A549 (cell line): Measurements from ENCODE around the gene KIF3B. TPM values are rescaled to one million over a fixed set of nuclear protein-coding genes. Genes with fewer than 3 reads are reported as not detected.

Experiments
- ATAC-seq, 2 experiments: fragments of 200-7000 bp in 1 of 2; fragments of >200 bp in 1 of 2; cut with Nextera tagmentation in 1 of 2; cut with Tn5 transposase in 1 of 2; 3 replicates each; pipeline versions ENCODE4 v1.8.0 to v1.9.1; 2018 to 2020; ENCODE audit warnings: mild to moderate bottlenecking in 1 of 2, moderate library complexity in 1 of 2
- CTCF ChIA-PET: fragments of 300-600 bp; sonication (Branson Sonifier 250); formaldehyde crosslinking; extraction: SDS; loops from one replicate; lab custom pipeline; 2021; ENCODE audit warnings: antibody characterized with exemption, inconsistent platforms; lab: Yijun Ruan, JAX
- POLR2A ChIA-PET: fragments of 350-600 bp; formaldehyde crosslinking; extraction: SDS; loops from one replicate; lab custom pipeline; 2021; ENCODE audit warnings: antibody characterized with exemption, inconsistent platforms; lab: Yijun Ruan, JAX
- DNase-seq, 2 experiments: peaks; one replicate each; pipeline versions ENCODE4 v3.0.0 to v3.0.0-alpha.2; 2011 to 2016; ENCODE audit warnings: low read depth in 1 of 2, low spot score in 1 of 2
- FAIRE-seq: peaks from 2 replicates; lab custom pipeline; 2011; peaks lifted over from hg19 to GRCh38; lab: Jason Lieb, UNC
- H3K27ac ChIP-seq, 2 experiments: fragments of >200 bp; sonication (Bioruptor Twin); formaldehyde crosslinking; 3 replicates each; pipeline ENCODE4 v1.5.1; 2016 to 2017
- H3K4me1 ChIP-seq: fragments of >200 bp; sonication (Bioruptor Twin); formaldehyde crosslinking; 3 replicates; pipeline ENCODE4 v1.6.1; 2016
- H3K4me2 ChIP-seq: fragments of >200 bp; sonication (Bioruptor Twin); formaldehyde crosslinking; 3 replicates; pipeline ENCODE4 v1.6.1; 2016
- H3K4me3 ChIP-seq: fragments of >200 bp; sonication (Bioruptor Twin); formaldehyde crosslinking; 3 replicates; pipeline ENCODE4 v1.5.1; 2016
- H3K9me3 ChIP-seq: fragments of >200 bp; sonication (Bioruptor Twin); formaldehyde crosslinking; 3 replicates; pipeline ENCODE4 v1.6.1; 2016
- ATOH8 ChIP-seq: fragments of 250-450 bp; sonication (Bioruptor Pico); IDR thresholded peaks from 2 replicates; pipeline ENCODE4 v1.5.0; 2020; ENCODE audit warnings: low read depth, mild to moderate bottlenecking, moderate library complexity
- CBX8 ChIP-seq: fragments of 200-600 bp; sonication (generic); IDR thresholded peaks from 2 replicates; pipeline ENCODE4 v1.6.1; 2016
- CEBPB ChIP-seq, 2 experiments: fragments of >200 bp in 1 of 2; sonication (Bioruptor Twin) in 1 of 2; formaldehyde crosslinking in 1 of 2; IDR thresholded peaks; 2 replicates each; pipeline ENCODE4 v1.6.1; 2012 to 2016
- CHD4 ChIP-seq: fragments of 200-600 bp; sonication (generic); IDR thresholded peaks from 2 replicates; pipeline ENCODE4 v1.6.1; 2016; ENCODE audit warnings: antibody characterized with exemption, mild to moderate bottlenecking, borderline replicate concordance
- E2F6 ChIP-seq: IDR thresholded peaks from 2 replicates; pipeline ENCODE4 v1.6.1; 2012; ENCODE audit warnings: low read depth, borderline replicate concordance
- EHF ChIP-seq: fragments of 250-450 bp; sonication (Bioruptor Pico); IDR thresholded peaks from 2 replicates; pipeline ENCODE4 v1.5.0; 2020; ENCODE audit warnings: mild to moderate bottlenecking
- EHMT2 ChIP-seq: fragments of 200-600 bp; sonication (generic); IDR thresholded peaks from 2 replicates; pipeline ENCODE4 v1.6.1; 2016; ENCODE audit warnings: antibody characterized with exemption, low read depth, mild to moderate bottlenecking, moderate library complexity
- ELK1 ChIP-seq: fragments of 150-350 bp; IDR thresholded peaks from 2 replicates; pipeline ENCODE4 v1.6.1; 2014; ENCODE audit warnings: low read depth, mild to moderate bottlenecking, low read length
- GATA3 ChIP-seq: IDR thresholded peaks from 2 replicates; pipeline ENCODE4 v1.6.1; 2012; ENCODE audit warnings: borderline replicate concordance
- HMGXB4 ChIP-seq: fragments of 250-450 bp; sonication (Bioruptor Pico); IDR thresholded peaks from 2 replicates; pipeline ENCODE4 v1.5.0; 2021; ENCODE audit warnings: mild to moderate bottlenecking, moderate library complexity, borderline replicate concordance
- HOXA7 ChIP-seq: fragments of 250-450 bp; sonication (Bioruptor Pico); IDR thresholded peaks from 2 replicates; pipeline ENCODE4 v1.5.0; 2020; ENCODE audit warnings: mild to moderate bottlenecking, moderate library complexity
- JUN ChIP-seq, 2 experiments: fragments of >200 bp; sonication (Bioruptor Twin); formaldehyde crosslinking; IDR thresholded peaks; 2 replicates in 1 of 2; 3 replicates in 1 of 2; pipeline ENCODE4 v1.6.1; 2016 to 2017
- MAX ChIP-seq: IDR thresholded peaks from 2 replicates; pipeline ENCODE4 v1.6.1; 2012
- NFE2L2 ChIP-seq: fragments of 150-350 bp; conservative IDR thresholded peaks from 2 replicates; pipeline ENCODE4 v1.6.1; 2014; ENCODE audit warnings: low read length
- PBX3 ChIP-seq: IDR thresholded peaks from 2 replicates; pipeline ENCODE4 v1.6.1; 2012
- POLR2A ChIP-seq: IDR thresholded peaks from 2 replicates; pipeline ENCODE4 v1.6.1; 2012; ENCODE audit warnings: mild to moderate bottlenecking, low read length
- POLR2AphosphoS2 ChIP-seq: conservative IDR thresholded peaks from 2 replicates; pipeline ENCODE4 v1.6.1; 2012; ENCODE audit warnings: low read length, improper control_type of control experiment, inconsistent platforms
- RARB ChIP-seq: fragments of 250-450 bp; sonication (Bioruptor Pico); IDR thresholded peaks from 2 replicates; pipeline ENCODE4 v1.8.0; 2021; ENCODE audit warnings: mild to moderate bottlenecking, moderate library complexity
- RCOR1 ChIP-seq: fragments of 150-350 bp; IDR thresholded peaks from 2 replicates; pipeline ENCODE4 v1.6.1; 2014; ENCODE audit warnings: antibody characterized with exemption, low read length, low read depth
- RFX5 ChIP-seq: fragments of 450-650 bp; IDR thresholded peaks from 2 replicates; pipeline ENCODE4 v1.7.1; 2014; ENCODE audit warnings: antibody characterized with exemption, mild to moderate bottlenecking, moderate library complexity
- RNF2 ChIP-seq: fragments of 200-600 bp; sonication (generic); IDR thresholded peaks from 2 replicates; pipeline ENCODE4 v1.6.1; 2016; ENCODE audit warnings: low read depth, mild to moderate bottlenecking, antibody characterized with exemption, moderate library complexity, borderline replicate concordance
- TFCP2L1 ChIP-seq: fragments of 250-450 bp; sonication (Bioruptor Pico); IDR thresholded peaks from 2 replicates; pipeline ENCODE4 v1.5.0; 2021; ENCODE audit warnings: mild to moderate bottlenecking
- ZC3H11A ChIP-seq: fragments of 450-650 bp; IDR thresholded peaks from 2 replicates; pipeline ENCODE4 v1.6.1; 2014; ENCODE audit warnings: antibody characterized with exemption, mild to moderate bottlenecking
- ZNF302 ChIP-seq: fragments of 250-450 bp; sonication (Bioruptor Pico); IDR thresholded peaks from 2 replicates; pipeline ENCODE4 v1.9.0; 2021; ENCODE audit warnings: inconsistent platforms, mild to moderate bottlenecking, moderate library complexity
- whole genome bisulfite sequencing: methylation state at CpG from one replicate; pipeline ENCODE4 v1.1.6; 2017; ENCODE audit errors: missing lambda C conversion rate; 5-methylcytosine and 5-hydroxymethylcytosine counted together
- polyA plus RNA-seq, 4 experiments: library from polyadenylated mRNA; depleted of rRNA in 3 of 4; stranded (reverse); fragments of >200 nt; fragmentation: RNase III in 1 of 4; extraction: RNeasy Plus Mini Kit Qiagen cat#74134 plus additional on column Dnase treatment in 1 of 4; gene quantifications; 2 replicates in 3 of 4; 3 replicates in 1 of 4; pipeline ENCODE4 v1.2.3, GENCODE V29; 2011 to 2017
- TF ChIP-seq, protein P1 (sequence below): fragments of >200 bp; sonication (Bioruptor Twin); formaldehyde crosslinking; IDR thresholded peaks from 3 replicates; pipeline ENCODE4 v1.6.1; 2016
- TF ChIP-seq, protein P2 (sequence below): fragments of >200 bp; sonication (Bioruptor Twin); formaldehyde crosslinking; IDR thresholded peaks from 2 replicates; pipeline ENCODE4 v1.6.1; 2016

The KIF3B gene
- polyA plus RNA-seq, 2 of the 4 experiments (the other 2 are of a cell fraction): 23.7 to 33.7 TPM

- Histone ChIP-seq H3K27ac (no peak overlapping the region), H3K4me1 (peaks cover 69% of the 10 kb centered on the region), H3K4me2 (no peak overlapping the region), H3K4me3 (no peak overlapping the region), H3K9me3 (no peaks in the 10 kb centered on the region)
- CTCF ChIA-PET: interaction anchor here (0.5 to 2.4 kb wide), 3 partner anchors 14 to 77 kb away, joined by 3 to 7 read pairs (median 5); no protein-coding TSS in a partner anchor
- DNase-seq: no peak
- TF ChIP-seq ZNF302 (no peak), CHD4 (no peak), RARB (CRISPR knock-in tag) (no peak), RCOR1 (no peak), TFCP2L1 (CRISPR knock-in tag) (no peak), ATOH8 (no peak), CEBPB (IDR thresholded peaks at IDR 0.05) (no peak), HMGXB4 (CRISPR knock-in tag) (no peak), NFE2L2 (no peak), JUN (IDR thresholded peaks at IDR 0.05) (no peak), POLR2A (no peak), ELK1 (no peak), PBX3 (no peak), ZC3H11A (no peak), RFX5 (no peak), EHF (no peak), HOXA7 (no peak), GATA3 (no peak)
- TF ChIP-seq, protein P1, sequence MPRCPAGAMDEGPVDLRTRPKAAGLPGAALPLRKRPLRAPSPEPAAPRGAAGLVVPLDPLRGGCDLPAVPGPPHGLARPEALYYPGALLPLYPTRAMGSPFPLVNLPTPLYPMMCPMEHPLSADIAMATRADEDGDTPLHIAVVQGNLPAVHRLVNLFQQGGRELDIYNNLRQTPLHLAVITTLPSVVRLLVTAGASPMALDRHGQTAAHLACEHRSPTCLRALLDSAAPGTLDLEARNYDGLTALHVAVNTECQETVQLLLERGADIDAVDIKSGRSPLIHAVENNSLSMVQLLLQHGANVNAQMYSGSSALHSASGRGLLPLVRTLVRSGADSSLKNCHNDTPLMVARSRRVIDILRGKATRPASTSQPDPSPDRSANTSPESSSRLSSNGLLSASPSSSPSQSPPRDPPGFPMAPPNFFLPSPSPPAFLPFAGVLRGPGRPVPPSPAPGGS: no peak
- 76% methylated on average over 5 of the region's 5 CpGs for WGBS
- ATAC-seq: no peak
- no peak for FAIRE-seq
- POLR2A ChIA-PET: no interaction called here
These were observed 88.1 kb downstream of the KIF3B start for GRCh38 chr20:32365564-32365963.

DNA sequence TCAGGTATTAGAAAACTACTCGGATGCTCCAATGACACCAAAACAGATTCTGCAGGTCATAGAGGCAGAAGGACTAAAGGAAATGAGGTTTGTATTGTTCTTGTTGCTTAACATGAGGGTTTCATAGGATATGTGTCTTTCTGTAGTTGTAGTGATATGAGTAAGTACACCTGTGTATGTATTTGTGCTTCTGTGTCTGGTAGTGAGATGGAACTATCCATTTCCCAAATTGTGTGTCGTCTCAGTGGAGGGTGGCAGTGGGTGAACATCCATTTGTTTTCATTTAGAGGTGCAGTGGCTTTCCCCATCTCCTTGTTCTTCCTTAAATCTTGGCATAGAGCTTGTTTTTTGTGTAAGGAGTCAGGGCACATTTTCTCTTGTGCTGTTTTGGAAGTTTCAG, 88.9 kb downstream of the KIF3B start:
- ChIA-PET CTCF (interaction anchor here (0.6 to 2.4 kb wide), 2 partner anchors 30 to 102 kb away, joined by 3 to 7 read pairs; no protein-coding TSS in a partner anchor), POLR2A (no interaction called here)
- FAIRE-seq (no peak), ATAC-seq (no peak), DNase-seq (no peak)
- Histone ChIP-seq H3K4me3 (no peak overlapping the region), H3K4me1 (peaks cover 63% of the 10 kb centered on the region), H3K4me2 (no peak overlapping the region), H3K27ac (no peak overlapping the region), H3K9me3 (no peaks in the 10 kb centered on the region)
- 92% methylated on average over 2 of the region's 2 CpGs for WGBS
- no peak for TF ChIP-seq POLR2AphosphoS2
- no peak for TF ChIP-seq RNF2
- no peak for TF ChIP-seq EHMT2
- no peak for TF ChIP-seq GATA3
- no peak for TF ChIP-seq CBX8
- TF ChIP-seq MAX: no peak
- TF ChIP-seq, protein P2, sequence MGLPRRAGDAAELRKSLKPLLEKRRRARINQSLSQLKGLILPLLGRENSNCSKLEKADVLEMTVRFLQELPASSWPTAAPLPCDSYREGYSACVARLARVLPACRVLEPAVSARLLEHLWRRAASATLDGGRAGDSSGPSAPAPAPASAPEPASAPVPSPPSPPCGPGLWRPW: no peak
- no peak for TF ChIP-seq ZC3H11A
- TF ChIP-seq E2F6: no peak
